H9 (cell line): ENCODE results near the gene SLC16A6. TPM values are rescaled to one million over a fixed set of nuclear protein-coding genes. Genes with fewer than 3 reads are reported as not detected.

Experiments
- DNase-seq: peaks from one replicate; pipeline ENCODE4 v3.0.0-alpha.2; 2017
- H2AFZ ChIP-seq: one replicate; pipeline ENCODE4 v1.6.1; 2013; ENCODE audit warnings: mild to moderate bottlenecking, low read length, control low read depth, moderate library complexity
- H2AK5ac ChIP-seq: 2 replicates; pipeline ENCODE4 v1.6.1; 2013; ENCODE audit warnings: low read length, control low read depth, mixed read lengths; ENCODE audit not compliant: insufficient read length
- H2BK120ac ChIP-seq: one replicate; pipeline ENCODE4 v1.6.1; 2013; ENCODE audit warnings: low read depth, mild to moderate bottlenecking, low read length, control low read depth, inconsistent platforms; ENCODE audit not compliant: poor library complexity, severe bottlenecking
- H2BK12ac ChIP-seq: 2 replicates; pipeline ENCODE4 v1.6.1; 2013; ENCODE audit warnings: low read length, control low read depth, mixed read lengths, low read depth; ENCODE audit not compliant: insufficient read length
- H2BK15ac ChIP-seq: 2 replicates; pipeline ENCODE4 v1.6.1; 2013; ENCODE audit warnings: low read depth, low read length, control low read depth
- H2BK20ac ChIP-seq: one replicate; pipeline ENCODE4 v1.6.1; 2013; ENCODE audit warnings: low read depth, mild to moderate bottlenecking, low read length, control low read depth, inconsistent platforms; ENCODE audit not compliant: poor library complexity, severe bottlenecking
- H2BK5ac ChIP-seq: 2 replicates; pipeline ENCODE4 v1.6.1; 2013; ENCODE audit warnings: low read length, control low read depth, mixed read lengths; ENCODE audit not compliant: insufficient read length
- H3K14ac ChIP-seq: 2 replicates; pipeline ENCODE4 v1.6.1; 2013; ENCODE audit warnings: low read length, control low read depth; ENCODE audit not compliant: insufficient read depth
- H3K18ac ChIP-seq: 2 replicates; pipeline ENCODE4 v1.6.1; 2013; ENCODE audit warnings: low read depth, mild to moderate bottlenecking, mixed read lengths, low read length, control low read depth; ENCODE audit not compliant: insufficient read length
- H3K23ac ChIP-seq: 2 replicates; pipeline ENCODE4 v1.6.1; 2013; ENCODE audit warnings: low read length, control low read depth, mixed read lengths, low read depth; ENCODE audit not compliant: insufficient read length
- H3K23me2 ChIP-seq: 2 replicates; pipeline ENCODE4 v1.6.1; 2013; ENCODE audit warnings: low read depth, mild to moderate bottlenecking, mixed read lengths, low read length, control low read depth; ENCODE audit not compliant: insufficient read length, poor library complexity, severe bottlenecking
- H3K27ac ChIP-seq: 2 replicates; pipeline ENCODE4 v1.5.1; 2013; ENCODE audit warnings: low read length, control low read depth, mixed read lengths, low read depth; ENCODE audit not compliant: insufficient read length
- H3K27me3 ChIP-seq: 2 replicates; pipeline ENCODE4 v1.6.1; 2013; ENCODE audit warnings: low read length, control low read depth, inconsistent platforms; ENCODE audit not compliant: insufficient read depth
- H3K4ac ChIP-seq: 2 replicates; pipeline ENCODE4 v1.6.1; 2013; ENCODE audit warnings: low read depth, mild to moderate bottlenecking, control low read depth, inconsistent platforms, low read length, moderate library complexity
- H3K4me1 ChIP-seq: 2 replicates; pipeline ENCODE4 v1.6.1; 2013; ENCODE audit warnings: low read length, control low read depth, inconsistent platforms; ENCODE audit not compliant: insufficient read depth
- H3K4me2 ChIP-seq: 2 replicates; pipeline ENCODE4 v1.6.1; 2013; ENCODE audit warnings: low read length, control low read depth, mixed read lengths; ENCODE audit not compliant: insufficient read length, insufficient read depth
- H3K56ac ChIP-seq: 2 replicates; pipeline ENCODE4 v1.6.1; 2013; ENCODE audit warnings: low read depth, mild to moderate bottlenecking, mixed read lengths, low read length, control low read depth; ENCODE audit not compliant: insufficient read length
- H3K79me1 ChIP-seq: 2 replicates; pipeline ENCODE4 v1.6.1; 2013; ENCODE audit warnings: low read depth, mild to moderate bottlenecking, moderate library complexity, low read length, control low read depth, inconsistent platforms; ENCODE audit not compliant: insufficient read depth, poor library complexity, severe bottlenecking
- H3K79me2 ChIP-seq: 2 replicates; pipeline ENCODE4 v1.6.1; 2013; ENCODE audit warnings: low read length, control low read depth, inconsistent platforms; ENCODE audit not compliant: insufficient read depth
- H3K9ac ChIP-seq: 2 replicates; pipeline ENCODE4 v1.6.1; 2013; ENCODE audit warnings: low read length, control low read depth, mixed read lengths; ENCODE audit not compliant: insufficient read length; ENCODE audit errors: extremely low read depth
- H3K9me3 ChIP-seq: one replicate; pipeline ENCODE4 v1.6.1; 2013; ENCODE audit warnings: low read depth, low read length, inconsistent platforms; ENCODE audit not compliant: control insufficient read depth
- H3T11ph ChIP-seq: one replicate; pipeline ENCODE4 v1.6.1; 2013; ENCODE audit warnings: mild to moderate bottlenecking, low read length, control low read depth, inconsistent platforms
- H4K20me1 ChIP-seq: one replicate; pipeline ENCODE4 v1.6.1; 2013; ENCODE audit not compliant: control insufficient read depth, insufficient read length, insufficient read depth
- H4K5ac ChIP-seq: 2 replicates; pipeline ENCODE4 v1.6.1; 2013; ENCODE audit warnings: low read depth, mild to moderate bottlenecking, mixed read lengths, low read length, control low read depth; ENCODE audit not compliant: insufficient read length
- H4K8ac ChIP-seq: replicated peaks from 2 replicates; pipeline ENCODE4 v1.6.1; 2013; ENCODE audit warnings: low read length, control low read depth, mixed read lengths, low read depth; ENCODE audit not compliant: insufficient read length
- H4K91ac ChIP-seq: 2 replicates; pipeline ENCODE4 v1.6.1; 2013; ENCODE audit warnings: low read depth, mild to moderate bottlenecking, moderate library complexity, mixed read lengths, low read length, control low read depth; ENCODE audit not compliant: insufficient read length
- H3K27ac Mint-ChIP-seq, 3 experiments: 2 replicates in 2 of 3; 3 replicates in 1 of 3; pipeline ENCODE4 v1.8.0; 2020 to 2021; ENCODE audit warnings: mixed read lengths in 3 of 3, mild to moderate bottlenecking in 1 of 3, moderate library complexity in 1 of 3
- H3K27me3 Mint-ChIP-seq: 2 replicates; pipeline ENCODE4 v1.8.0; 2021; ENCODE audit warnings: low read depth, mild to moderate bottlenecking, moderate library complexity, mixed read lengths
- H3K36me3 Mint-ChIP-seq, 3 experiments: 2 replicates in 2 of 3; 3 replicates in 1 of 3; pipeline ENCODE4 v1.8.0; 2020 to 2021; ENCODE audit warnings: low read depth in 3 of 3, mixed read lengths in 3 of 3; ENCODE audit not compliant: insufficient read depth in 1 of 3
- H3K4me1 Mint-ChIP-seq, 2 experiments: 2 replicates each; pipeline ENCODE4 v1.8.0; 2020; ENCODE audit warnings: mixed read lengths in 2 of 2
- H3K4me3 Mint-ChIP-seq, 2 experiments: 2 replicates in 1 of 2; 3 replicates in 1 of 2; pipeline ENCODE4 v1.8.0; 2020 to 2021; ENCODE audit warnings: mild to moderate bottlenecking in 2 of 2, mixed read lengths in 2 of 2, moderate library complexity in 1 of 2
- H3K9me3 Mint-ChIP-seq, 2 experiments: 2 replicates in 1 of 2; 3 replicates in 1 of 2; pipeline ENCODE4 v1.8.0; 2020; ENCODE audit warnings: mild to moderate bottlenecking in 2 of 2, mixed read lengths in 2 of 2, moderate library complexity in 1 of 2
- CTCF ChIP-seq: fragments of 200-600 bp; sonication (generic); conservative IDR thresholded peaks from 3 replicates; pipeline ENCODE4 v1.8.0; 2021; ENCODE audit warnings: antibody characterized with exemption, mild to moderate bottlenecking
- WGBS: extraction: QIAGEN DNeasy Blood & Tissue Kit; methylation state at CpG from one replicate; pipeline ENCODE4 v1.1.7; 2013; ENCODE audit warnings: missing lambda C conversion rate, low lambda C conversion rate, mixed read lengths; ENCODE audit not compliant: insufficient read length; ENCODE audit errors: extremely low coverage; 5-methylcytosine and 5-hydroxymethylcytosine counted together
- total RNA-seq: library from RNA; stranded (reverse); gene quantifications from 2 replicates; pipeline ENCODE4 v1.2.1, GENCODE V29; 2021

SLC16A6 gene
- total RNA-seq, 1 experiment from 2014 or later = 0.33 TPM

GRCh38 chr17:68301438-68301959 lies 10.6 kb upstream of the SLC16A6 start:
- no peak overlapping the region for H4K5ac ChIP-seq
- H4K91ac ChIP-seq = no peak overlapping the region
- no peak overlapping the region for H3K4me2 ChIP-seq
- Mint-ChIP-seq H3K4me1 (peaks cover 29 to 36% of the 10 kb centered on the region in 2 experiments), H3K4me3 (peak overlapping the region in 1 of 2 experiments; percentile 9; a peak in 1 of 5 replicates), H3K27me3 (peaks cover 12% of the 10 kb centered on the region), H3K9me3 (no peaks in the 10 kb centered on the region; a peak in 1 of 5 replicates), H3K36me3 (peaks cover 0 to 8% (median 0%) of the 10 kb centered on the region in 3 experiments; a peak in 2 of 7 replicates), H3K27ac (peak overlapping the region; percentile 36 to 92 (median 41); a peak in 6 of 7 replicates)
- no peak overlapping the region for H3K14ac ChIP-seq
- no peaks in the 10 kb centered on the region for H3K9me3 ChIP-seq
- no peak overlapping the region for H3T11ph ChIP-seq
- TF ChIP-seq CTCF = no peak
- H3K4me1 ChIP-seq = peaks cover 3% of the 10 kb centered on the region; the same call in 1 of the 2 replicates
- no peak overlapping the region for H2BK20ac ChIP-seq
- no peaks in the 10 kb centered on the region for H3K27me3 ChIP-seq
- no peak overlapping the region for H4K8ac ChIP-seq
- H3K79me1 ChIP-seq = no peaks in the 10 kb centered on the region
- H2AK5ac ChIP-seq = no peak overlapping the region
- H2BK5ac ChIP-seq = no peak overlapping the region
- no peaks in the 10 kb centered on the region for H3K79me2 ChIP-seq
- DNase-seq = no peak
- H4K20me1 ChIP-seq = no peaks in the 10 kb centered on the region
- H2AFZ ChIP-seq = no peak overlapping the region
- H3K56ac ChIP-seq = no peak overlapping the region
- no peak overlapping the region for H3K18ac ChIP-seq
- H2BK12ac ChIP-seq = no peak overlapping the region
- no peak overlapping the region for H3K27ac ChIP-seq
- H2BK120ac ChIP-seq = no peak overlapping the region
- WGBS = no CpG with 5 or more reads among the region's 9 CpGs
- H2BK15ac ChIP-seq = no peak overlapping the region
- no peak overlapping the region for H3K9ac ChIP-seq
- no peak overlapping the region for H3K23ac ChIP-seq
- H3K23me2 ChIP-seq = no peaks in the 10 kb centered on the region
- H3K4ac ChIP-seq = no peak overlapping the region
